H1 (cell line): ENCODE measurements around the gene CX3CL1. TPM values are rescaled to one million over a fixed set of nuclear protein-coding genes. Genes with fewer than 3 reads are reported as not detected.

Experiments used
- CTCF ChIA-PET: fragments of 300-600 bp; sonication (Branson Sonifier 250); formaldehyde crosslinking; loops from one replicate; lab custom pipeline; 2021; ENCODE audit not compliant: partially characterized antibody; lab: Charles Lee
- POLR2A ChIA-PET: fragments of 300-600 bp; sonication (Branson Sonifier 250); formaldehyde crosslinking; loops from one replicate; lab custom pipeline; 2021; ENCODE audit warnings: inconsistent platforms; ENCODE audit not compliant: partially characterized antibody; lab: Charles Lee
- DNase-seq, 2 experiments: peaks; one replicate each; pipeline versions ENCODE4 v3.0.0 to v3.0.0-alpha.2; 2010 to 2022; ENCODE audit warnings: low spot score in 2 of 2, low read depth in 1 of 2, mixed read lengths in 1 of 2
- FAIRE-seq: peaks from 2 replicates; lab custom pipeline; 2011; peaks lifted over from hg19 to GRCh38; lab: Jason Lieb, UNC
- H2AFZ ChIP-seq: 2 replicates; pipeline ENCODE4 v1.8.1; 2012; ENCODE audit warnings: low read length, inconsistent platforms
- H2AK5ac ChIP-seq: 2 replicates; pipeline ENCODE4 v1.6.1; 2013; ENCODE audit warnings: low read depth, low read length
- H2BK120ac ChIP-seq: replicated peaks from 2 replicates; pipeline ENCODE3; 2013; ENCODE audit warnings: low read depth, low read length, inconsistent platforms
- H2BK12ac ChIP-seq: 2 replicates; pipeline ENCODE4 v1.6.1; 2013; ENCODE audit warnings: low read depth, low read length
- H2BK15ac ChIP-seq: 2 replicates; pipeline ENCODE4 v1.6.1; 2013; ENCODE audit warnings: low read length
- H2BK20ac ChIP-seq: 2 replicates; pipeline ENCODE4 v1.6.1; 2013; ENCODE audit warnings: low read length
- H2BK5ac ChIP-seq: 2 replicates; pipeline ENCODE4 v1.6.1; 2013; ENCODE audit warnings: low read depth, low read length
- H3K14ac ChIP-seq: 2 replicates; pipeline ENCODE4 v1.6.1; 2013; ENCODE audit warnings: inconsistent platforms; ENCODE audit not compliant: insufficient read length
- H3K18ac ChIP-seq: 2 replicates; pipeline ENCODE4 v1.6.1; 2013; ENCODE audit warnings: low read length; ENCODE audit errors: extremely low read depth
- H3K23ac ChIP-seq: 2 replicates; pipeline ENCODE4 v1.6.1; 2013; ENCODE audit warnings: inconsistent platforms; ENCODE audit not compliant: insufficient read length
- H3K23me2 ChIP-seq: 2 replicates; pipeline ENCODE4 v1.6.1; 2013; ENCODE audit warnings: low read depth, low read length
- H3K27ac ChIP-seq: 2 replicates; pipeline ENCODE4 v1.6.1; 2011; ENCODE audit warnings: low read depth, low read length, inconsistent platforms
- H3K27me3 ChIP-seq, 4 experiments: replicated peaks in 1 of 4; 1 replicate in 1 of 4; 2 replicates in 3 of 4; pipeline versions ENCODE4 v1.6.1 to v1.8.1; 2011 to 2013; ENCODE audit warnings: low read length in 3 of 4, mild to moderate bottlenecking in 3 of 4, inconsistent platforms in 2 of 4, mixed read lengths in 2 of 4, moderate library complexity in 1 of 4; ENCODE audit not compliant: control insufficient read depth in 3 of 4, insufficient read depth in 3 of 4; ENCODE audit errors: extremely low read depth in 1 of 4
- H3K36me3 ChIP-seq, 4 experiments: 2 replicates each; pipeline versions ENCODE4 v1.6.1 to v1.8.1; 2011 to 2013; ENCODE audit warnings: mild to moderate bottlenecking in 4 of 4, low read length in 3 of 4, moderate library complexity in 2 of 4, control low read depth in 1 of 4, inconsistent platforms in 1 of 4; ENCODE audit not compliant: insufficient read depth in 4 of 4, control insufficient read depth in 2 of 4
- H3K4ac ChIP-seq: replicated peaks from 2 replicates; pipeline ENCODE3; 2013; ENCODE audit warnings: low read length, low read depth, mixed read lengths, inconsistent platforms; ENCODE audit not compliant: insufficient read length
- H3K4me1 ChIP-seq, 4 experiments: replicated peaks in 1 of 4; 1 replicate in 1 of 4; 2 replicates in 3 of 4; pipeline versions ENCODE4 v1.6.1 to v1.8.1; 2011 to 2013; ENCODE audit warnings: low read length in 3 of 4, inconsistent platforms in 2 of 4, mixed read lengths in 1 of 4; ENCODE audit not compliant: insufficient read depth in 4 of 4, control insufficient read depth in 3 of 4
- H3K4me2 ChIP-seq, 2 experiments: 2 replicates each; pipeline versions ENCODE4 v1.6.1 to v1.8.1; 2011 to 2013; ENCODE audit warnings: low read depth in 2 of 2, low read length in 2 of 2, control low read depth in 1 of 2, inconsistent platforms in 1 of 2, mild to moderate bottlenecking in 1 of 2; ENCODE audit not compliant: insufficient read depth in 1 of 2
- H3K4me3 ChIP-seq, 4 experiments: fragments of 200-600, 300-600 bp in 1 of 4; sonication (generic), shearing (Covaris generic), sonication (Bioruptor Twin) in 1 of 4; 2 replicates each; pipeline versions ENCODE4 v1.5.1 to v1.8.1; 2011 to 2016; ENCODE audit warnings: low read length in 4 of 4, low read depth in 3 of 4, control low read depth in 2 of 4, inconsistent platforms in 2 of 4, mild to moderate bottlenecking in 2 of 4, mixed read lengths in 1 of 4, moderate library complexity in 1 of 4; ENCODE audit not compliant: insufficient read depth in 2 of 4; ENCODE audit errors: extremely low read depth in 1 of 4
- H3K56ac ChIP-seq: replicated peaks from 2 replicates; pipeline ENCODE3; 2013; ENCODE audit warnings: low read depth, mild to moderate bottlenecking, mixed read lengths, low read length, inconsistent platforms; ENCODE audit not compliant: insufficient read length
- H3K79me1 ChIP-seq: 2 replicates; pipeline ENCODE4 v1.6.1; 2013; ENCODE audit warnings: low read depth, low read length, control low read depth
- H3K79me2 ChIP-seq, 2 experiments: 2 replicates each; pipeline versions ENCODE4 v1.6.1 to v1.8.1; 2012 to 2013; ENCODE audit warnings: low read length in 2 of 2, mild to moderate bottlenecking in 2 of 2, inconsistent platforms in 1 of 2; ENCODE audit not compliant: insufficient read depth in 2 of 2, control insufficient read depth in 1 of 2
- H3K9ac ChIP-seq, 4 experiments: replicated peaks in 1 of 4; 1 replicate in 1 of 4; 2 replicates in 3 of 4; pipeline versions ENCODE4 v1.6.1 to v1.8.1; 2011 to 2013; ENCODE audit warnings: low read depth in 3 of 4, low read length in 3 of 4, control low read depth in 2 of 4, mild to moderate bottlenecking in 2 of 4, moderate library complexity in 2 of 4, inconsistent platforms in 1 of 4; ENCODE audit errors: extremely low read depth in 1 of 4
- H3K9me3 ChIP-seq, 2 experiments: 2 replicates each; pipeline versions ENCODE4 v1.6.1 to v1.8.1; 2012 to 2013; ENCODE audit warnings: mild to moderate bottlenecking in 2 of 2, moderate library complexity in 2 of 2, control low read depth in 1 of 2, inconsistent platforms in 1 of 2, low read depth in 1 of 2, low read length in 1 of 2, mixed read lengths in 1 of 2; ENCODE audit not compliant: insufficient read depth in 2 of 2
- H4K20me1 ChIP-seq, 2 experiments: replicated peaks in 1 of 2; 2 replicates each; pipeline versions ENCODE3 to v1.8.1; 2011 to 2013; ENCODE audit warnings: inconsistent platforms in 2 of 2, low read length in 2 of 2, mild to moderate bottlenecking in 1 of 2; ENCODE audit not compliant: insufficient read depth in 2 of 2, control insufficient read depth in 1 of 2
- H4K5ac ChIP-seq: 2 replicates; pipeline ENCODE4 v1.6.1; 2013; ENCODE audit warnings: low read length, low read depth, mixed read lengths, inconsistent platforms; ENCODE audit not compliant: insufficient read length
- H4K8ac ChIP-seq: 2 replicates; pipeline ENCODE4 v1.8.0; 2013; ENCODE audit warnings: mild to moderate bottlenecking, moderate library complexity, low read length, inconsistent platforms; ENCODE audit not compliant: insufficient read depth; ENCODE audit errors: extremely low read depth
- H4K91ac ChIP-seq: replicated peaks from 2 replicates; pipeline ENCODE3; 2013; ENCODE audit warnings: low read length, mixed read lengths, inconsistent platforms; ENCODE audit not compliant: insufficient read length
- BACH1 ChIP-seq: IDR thresholded peaks from 2 replicates; pipeline ENCODE4 v1.6.1; 2012; ENCODE audit warnings: low read length, improper control_type of control experiment
- CHD2 ChIP-seq: IDR thresholded peaks from 2 replicates; pipeline ENCODE4 v1.6.1; 2012; ENCODE audit warnings: low read length, improper control_type of control experiment
- FOSL1 ChIP-seq: IDR thresholded peaks from 2 replicates; pipeline ENCODE4 v1.6.1; 2011; ENCODE audit warnings: mild to moderate bottlenecking, low read depth, low read length, moderate library complexity; ENCODE audit not compliant: insufficient read depth
- HDAC6 ChIP-seq: IDR thresholded peaks from one replicate; pipeline ENCODE4 v1.7.1; 2012; ENCODE audit warnings: low read depth, mild to moderate bottlenecking, inconsistent platforms, low read length, moderate library complexity
- POU5F1 ChIP-seq: IDR thresholded peaks from 2 replicates; pipeline ENCODE4 v1.6.1; 2011; ENCODE audit warnings: low read depth, mild to moderate bottlenecking, low read length, moderate library complexity
- RFX5 ChIP-seq: IDR thresholded peaks from 2 replicates; pipeline ENCODE4 v1.6.1; 2011; ENCODE audit warnings: low read depth, low read length, improper control_type of control experiment, borderline replicate concordance
- SIRT6 ChIP-seq: IDR thresholded peaks from one replicate; pipeline ENCODE4 v1.7.1; 2012; ENCODE audit warnings: low read length, inconsistent platforms
- TAF1 ChIP-seq: IDR thresholded peaks from 2 replicates; pipeline ENCODE4 v1.6.1; 2011; ENCODE audit warnings: mild to moderate bottlenecking, low read depth, low read length
- TEAD4 ChIP-seq: IDR thresholded peaks from 2 replicates; pipeline ENCODE4 v1.6.1; 2012; ENCODE audit warnings: low read depth, low read length, inconsistent platforms, mixed read lengths
- WGBS, 2 experiments: shearing (Covaris generic) in 1 of 2; methylation state at CpG; one replicate each; pipeline versions ENCODE4 v1.1.6 to v1.1.7; 2013 to 2015; ENCODE audit warnings: low lambda C conversion rate in 2 of 2, mixed read lengths in 2 of 2, inconsistent platforms in 1 of 2, low coverage in 1 of 2, missing lambda C conversion rate in 1 of 2; ENCODE audit not compliant: insufficient replicate concordance in 2 of 2, insufficient coverage in 1 of 2, insufficient read length in 1 of 2; ENCODE audit errors: extremely low coverage in 1 of 2, missing lambda C conversion rate in 1 of 2; 5-methylcytosine and 5-hydroxymethylcytosine counted together
- polyA plus RNA-seq, 7 experiments: library from polyadenylated mRNA; depleted of rRNA in 3 of 7; stranded (reverse) in 5 of 7; unstranded in 2 of 7; fragments of >200 nt in 5 of 7; fragments of 200-250 nt in 2 of 7; gene quantifications; 1 replicate in 5 of 7; 2 replicates in 1 of 7; 4 replicates in 1 of 7; pipeline versions ENCODE4 v1.2.1 to v1.2.3, GENCODE V29; 2011 to 2013; ENCODE audit warnings: missing spikeins in 2 of 7, mixed read lengths in 2 of 7
- total RNA-seq: library from RNA; stranded (reverse); fragmentation: NEBNext Ultra II Directional; extraction: Animal tissue kit (Norgen Biotek cat#: 25700); gene quantifications from 2 replicates; pipeline ENCODE4 v1.2.1, GENCODE V29; 2021

CX3CL1 gene
- total and polyA plus RNA-seq, 2 of the 8 experiments (the other 6 are each of a cell fraction or from before 2014, with no cell fraction given), result 1.4 to 3.0 TPM

- H3K4me3 ChIP-seq, result no peak overlapping the region
- peak overlapping the region; percentile 10 to 71; a peak in 1 of 4 replicates for H3K4me2 ChIP-seq
- no peaks in the 10 kb centered on the region for H3K79me2 ChIP-seq
- no peak for FAIRE-seq
- no peaks in the 10 kb centered on the region for H3K27me3 ChIP-seq
- H2BK20ac ChIP-seq, result no peak overlapping the region
- H4K91ac ChIP-seq, result no peak overlapping the region
- H3K56ac ChIP-seq, result no peak overlapping the region
- H4K20me1 ChIP-seq, result no peaks in the 10 kb centered on the region
- H2BK120ac ChIP-seq, result peak overlapping the region; percentile 26
- no peak overlapping the region; the same call in 1 of the 2 replicates for H2BK5ac ChIP-seq
- H3K9me3 ChIP-seq, result no peaks in the 10 kb centered on the region
- DNase-seq, result no peak
- H3K23me2 ChIP-seq, result peaks cover 8% of the 10 kb centered on the region; the same call in 1 of the 2 replicates
- H2AK5ac ChIP-seq, result no peak overlapping the region
- H3K18ac ChIP-seq, result no peak overlapping the region; the same call in 1 of the 2 replicates
- no peak overlapping the region for H3K9ac ChIP-seq
- 80% methylated on average over 8 of the region's 9 CpGs; no CpG with 5 or more reads in 1 of the 2 experiments for WGBS, 2 experiments
- ChIA-PET POLR2A (no interaction called here), CTCF (interaction anchor here (0.6 to 3.6 kb wide), 7 partner anchors 11 to 72 kb away, joined by 3 to 31 read pairs (median 3); no protein-coding TSS in a partner anchor)
- H3K14ac ChIP-seq, result no peak overlapping the region
- TF ChIP-seq TEAD4 (no peak), FOSL1 (no peak), RFX5 (no peak), CHD2 (no peak), SIRT6 (no peak), TAF1 (no peak), HDAC6 (no peak), BACH1 (no peak), POU5F1 (no peak)
- H2BK15ac ChIP-seq, result no peak overlapping the region
- no peak overlapping the region for H3K4ac ChIP-seq
- H2AFZ ChIP-seq, result no peak overlapping the region
- H3K23ac ChIP-seq, result no peak overlapping the region
- H3K4me1 ChIP-seq, result peaks cover 0 to 22% (median 19%) of the 10 kb centered on the region in 4 experiments; a peak in 6 of 7 replicates
- no peak overlapping the region for H3K27ac ChIP-seq
- no peaks in the 10 kb centered on the region for H3K36me3 ChIP-seq
- H3K79me1 ChIP-seq, result no peaks in the 10 kb centered on the region; the same call in 1 of the 2 replicates
- 0 out of 2 replicates have a peak overlapping the region, but pooled peaks have one; percentile 50 for H2BK12ac ChIP-seq
- no peak overlapping the region for H4K5ac ChIP-seq
- peak overlapping the region; percentile 29; the same call in 1 of the 2 replicates for H4K8ac ChIP-seq
Observed at GRCh38 chr16:57374067-57374534, 1.8 kb downstream of the CX3CL1 start.
